Measurements from ENCODE around the gene VAX1. TPM values are rescaled to one million over a fixed set of nuclear protein-coding genes. Genes with fewer than 3 reads are reported as not detected.

The VAX1 gene
- total RNA-seq, 1 experiment from 2014 or later: not detected

DNA sequence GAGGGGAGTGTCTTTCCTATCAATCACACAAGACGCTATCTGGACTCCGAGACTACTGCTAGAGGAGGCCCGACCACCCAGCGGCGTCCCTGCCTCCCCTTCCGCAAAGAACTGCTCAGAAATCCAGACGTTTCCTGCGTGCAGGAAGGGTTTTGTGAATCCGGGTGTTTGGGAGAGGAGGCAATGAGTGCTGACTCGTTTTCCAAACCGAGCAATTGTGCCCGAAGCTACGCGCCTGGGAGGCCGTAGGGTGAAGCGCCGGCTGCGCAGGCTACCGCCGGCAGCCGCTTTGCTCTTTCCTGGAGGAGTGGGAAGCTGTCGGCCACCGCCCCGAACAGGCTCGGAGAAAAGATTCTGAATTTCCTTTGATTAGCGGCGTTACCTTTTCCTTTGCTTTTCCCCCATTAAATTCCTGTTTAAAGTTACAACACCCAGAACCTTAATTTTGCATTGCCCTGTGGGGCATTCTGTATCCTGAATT lies 5.3 kb downstream of the VAX1 start:
- Histone ChIP-seq H3K36me3 (ENCODE audit: control insufficient read depth in 1 of 2, insufficient read depth in 2 of 2, low read length in 2 of 2) (no peaks in the 10 kb centered on the region), H3K9me2 (ENCODE audit: insufficient read depth) (no peaks in the 10 kb centered on the region), H3K27ac (ENCODE audit: low read depth, low read length) (no peak overlapping the region), H3K4me2 (ENCODE audit: low read length) (no peak overlapping the region), H2AFZ (ENCODE audit: low read depth, low read length, poor library complexity, severe bottlenecking) (no peak overlapping the region), H3K9ac (ENCODE audit: low read length) (no peak overlapping the region), H3K79me2 (ENCODE audit: insufficient read depth, low read length) (no peaks in the 10 kb centered on the region), H3K9me3 (ENCODE audit: control insufficient read depth in 1 of 2, insufficient read depth in 1 of 2, low read depth in 1 of 2, low read length in 2 of 2) (no peaks in the 10 kb centered on the region), H3K4me3 (replicated peaks in 1 of 2; ENCODE audit: low read depth in 1 of 2, low read length in 2 of 2) (no peak overlapping the region), H4K20me1 (ENCODE audit: insufficient read depth) (no peaks in the 10 kb centered on the region), H3K27me3 (ENCODE audit: insufficient read depth, low read length) (no peaks in the 10 kb centered on the region), H3K4me1 (ENCODE audit: control insufficient read depth in 1 of 2, insufficient read depth in 2 of 2, low read length in 2 of 2) (0 out of 4 replicates have a peak, but pooled peaks cover 0 to 4% of the 10 kb centered on the region in 2 experiments)
- CTCF ChIA-PET: no interaction called here
- DNase-seq (ENCODE audit: low read depth, low spot score) (no peak), ATAC-seq (no peak)
- POLR2A ChIA-PET: no interaction called here
- RAD21 ChIA-PET (ENCODE audit: low non-redundant PET in 1 of 2, low total read pairs in 2 of 2, uncharacterized antibody in 2 of 2, unreplicated experiment in 2 of 2): no interaction called here
- BruUV-seq (replicated peaks): no TSS peak
- TF ChIP-seq, protein P1, sequence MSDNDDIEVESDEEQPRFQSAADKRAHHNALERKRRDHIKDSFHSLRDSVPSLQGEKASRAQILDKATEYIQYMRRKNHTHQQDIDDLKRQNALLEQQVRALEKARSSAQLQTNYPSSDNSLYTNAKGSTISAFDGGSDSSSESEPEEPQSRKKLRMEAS (IDR thresholded peaks at IDR 0.05): no peak
- no peak for TF ChIP-seq ELF1 (IDR thresholded peaks at IDR 0.05; ENCODE audit: borderline replicate concordance, low read depth)
- no peak for TF ChIP-seq POLR2A (IDR thresholded peaks at IDR 0.05; ENCODE audit: borderline replicate concordance, extremely low read depth, insufficient read depth, insufficient read length)
- TF ChIP-seq CBX3 (IDR thresholded peaks at IDR 0.05; ENCODE audit: low read depth): no peak
- no peak for TF ChIP-seq POLR2AphosphoS5 (IDR thresholded peaks at IDR 0.05; ENCODE audit: low read depth, low read length)
- no peak for TF ChIP-seq SRF (IDR thresholded peaks at IDR 0.05; ENCODE audit: low read depth)
- no peak for TF ChIP-seq SP1 (IDR thresholded peaks at IDR 0.05; ENCODE audit: low read depth)
- no peak for TF ChIP-seq JUND (IDR thresholded peaks at IDR 0.05)
- TF ChIP-seq ZNF274 (IDR thresholded peaks at IDR 0.05; ENCODE audit: low read depth, low read length): no peak
- TF ChIP-seq YY1 (IDR thresholded peaks at IDR 0.05; ENCODE audit: extremely low read depth, insufficient replicate concordance, low read depth, low read length): no peak
- intact Hi-C loops (cut with micrococcal nuclease): no loop called here

All from HCT116 (cell line).